GM18873 (cell line): ENCODE results near the gene KRT36.

Experiments used
- ATAC-seq: cut with Tn5 transposase; IDR thresholded peaks from one replicate; pipeline ENCODE4 v1.9.1; 2021; ENCODE audit warnings: mild to moderate bottlenecking, moderate library complexity, moderate number of reproducible peaks; ENCODE audit not compliant: unreplicated experiment, low FRiP score

KRT36 gene

DNA sequence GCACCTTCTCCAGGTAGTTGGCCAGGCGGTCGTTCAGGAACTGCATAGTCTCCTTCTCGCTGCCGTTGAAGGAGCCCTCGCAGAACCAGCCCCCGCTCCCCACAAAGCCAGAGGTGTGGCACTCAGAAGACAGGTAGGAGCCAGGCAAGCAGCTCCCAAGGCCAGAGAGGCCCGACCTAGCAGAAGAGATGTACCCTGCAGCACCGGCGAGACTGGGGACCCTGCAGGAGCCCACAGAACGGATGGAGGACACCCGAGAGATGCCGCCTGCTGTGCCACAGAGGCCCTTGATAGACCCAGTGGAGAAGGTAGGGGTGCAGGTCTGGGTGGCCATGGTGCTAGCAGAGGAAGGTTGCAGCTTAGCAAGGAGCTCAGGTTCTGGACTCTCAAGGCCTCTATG, at the start of gene KRT36:
KRT36 (minus strand) TSS at position 380 of the 400 bp plus-strand sequence; CDS start at position 334, 46 bp downstream.
- ATAC-seq = no peak

DNA sequence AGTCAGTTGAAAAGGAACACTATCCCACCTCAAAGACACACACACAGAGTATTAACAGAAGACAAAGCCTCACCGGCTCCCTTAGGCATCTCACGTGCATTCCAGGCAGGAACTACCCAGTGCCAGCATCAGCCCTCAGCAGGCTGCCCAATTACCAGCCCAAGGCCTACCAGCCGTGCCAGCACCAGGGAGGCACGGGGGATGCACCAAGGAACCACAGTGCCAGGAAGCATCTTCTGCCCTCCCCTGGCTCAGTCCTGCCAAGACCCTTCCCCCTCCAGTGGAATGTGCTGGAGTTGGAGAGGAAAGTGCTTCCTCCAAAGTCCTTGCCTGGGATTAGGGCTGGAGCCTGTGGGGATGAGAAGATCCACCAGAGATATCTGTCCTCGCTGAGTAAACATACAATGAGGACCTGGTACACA, 49.4 kb upstream of the KRT36 start:
- ATAC-seq = no peak

DNA sequence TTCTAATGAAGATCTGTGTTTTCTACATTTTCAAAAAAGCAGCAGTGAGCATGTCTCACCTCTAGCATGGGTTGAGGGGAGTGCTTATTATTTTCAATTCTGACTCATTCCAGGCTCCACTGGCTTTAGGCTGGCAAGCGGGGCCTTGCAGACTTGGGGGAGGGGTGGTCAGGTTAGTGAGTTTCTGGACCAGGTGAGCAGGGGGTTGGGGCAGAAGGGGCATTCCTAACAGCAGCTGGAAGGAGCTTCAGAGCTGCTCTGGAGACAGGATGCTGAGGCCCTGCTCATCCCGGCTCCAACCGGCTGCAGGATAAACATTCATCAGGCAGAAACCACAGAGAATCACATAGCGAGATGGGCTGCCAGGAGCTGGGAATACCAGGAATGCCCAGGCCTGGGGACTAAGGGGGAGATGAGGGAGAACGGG, 48.9 kb upstream of the KRT36 start:
- no peak for ATAC-seq

DNA sequence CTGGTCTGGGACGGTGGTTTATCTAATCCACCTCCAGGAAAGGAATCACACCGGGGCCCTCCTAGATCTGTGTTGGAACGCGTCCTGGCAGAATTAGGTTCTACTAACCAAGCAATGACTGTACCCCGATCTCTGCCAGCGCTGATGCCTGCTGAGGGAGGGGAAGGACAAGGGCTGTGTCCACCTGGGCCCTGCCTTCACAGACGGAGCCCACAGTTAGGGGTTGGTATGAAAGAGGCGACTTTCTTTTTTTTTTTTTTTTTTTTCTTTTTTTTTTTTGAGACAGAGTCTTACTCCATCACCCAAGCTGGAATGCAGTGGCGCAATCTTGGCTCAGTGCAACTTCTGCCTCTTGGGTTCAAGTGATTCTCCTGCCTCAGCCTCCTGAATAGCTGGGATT, 48.3 kb upstream of the KRT36 start:
- ATAC-seq = no peak

DNA sequence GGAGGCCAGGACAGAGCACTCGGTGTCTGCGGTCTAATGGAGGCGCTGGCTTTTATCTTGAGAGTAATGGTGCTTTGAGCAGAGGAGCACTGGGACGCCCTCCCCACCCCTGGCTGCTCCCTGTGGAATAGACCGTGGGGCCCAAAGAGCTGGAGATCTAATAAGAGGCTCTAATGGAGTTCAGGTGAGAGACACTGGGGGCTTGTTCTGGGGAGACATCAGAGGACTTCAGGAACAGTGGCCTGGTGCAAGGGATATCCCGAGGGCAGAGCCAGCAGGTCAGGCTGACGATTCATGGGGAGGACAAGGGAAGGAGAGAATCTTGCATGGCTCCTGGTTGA, 47.9 kb upstream of the KRT36 start:
- ATAC-seq = no peak

DNA sequence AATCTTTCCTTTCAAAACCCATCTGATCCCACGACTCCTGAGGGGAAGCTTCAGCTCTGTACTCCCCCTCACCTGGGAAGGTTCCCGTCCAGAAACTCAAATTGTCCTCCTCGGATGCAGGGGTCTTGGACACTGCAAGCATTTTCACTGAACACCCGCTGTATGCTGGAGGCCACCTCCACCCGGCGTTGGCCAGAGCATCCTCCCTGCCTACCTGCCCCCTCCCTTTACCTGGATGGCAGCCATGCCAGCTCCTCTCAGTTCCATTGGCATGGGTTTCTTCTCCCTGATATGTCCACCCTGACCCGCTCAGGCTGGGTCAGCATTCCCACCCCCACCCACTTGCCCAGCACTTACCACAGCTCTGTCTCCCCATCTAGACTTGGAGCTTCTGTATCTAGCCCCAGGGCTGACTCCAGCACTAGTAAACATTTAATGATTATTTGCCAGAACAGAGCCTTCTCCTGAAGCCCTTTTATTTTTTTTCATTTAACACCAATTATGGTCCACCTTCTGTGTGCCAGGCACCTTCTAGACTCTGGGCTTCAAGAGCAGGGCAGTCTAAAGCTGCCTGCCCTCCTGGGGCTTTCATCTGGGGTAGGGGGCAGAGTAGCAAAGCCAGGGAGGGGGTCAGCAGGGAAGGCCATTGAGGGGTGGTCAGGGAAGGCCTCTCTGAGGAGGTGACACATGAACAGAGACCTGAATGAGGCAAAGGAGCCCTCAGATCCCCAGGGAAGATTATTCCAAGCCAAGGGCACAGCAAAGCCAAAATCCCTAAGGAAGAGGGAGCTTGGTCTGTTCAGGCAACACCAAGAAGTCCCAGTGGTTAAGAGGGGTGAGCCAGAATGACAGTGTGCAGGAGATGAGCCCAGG, 47.3 kb upstream of the KRT36 start:
- no peak for ATAC-seq

DNA sequence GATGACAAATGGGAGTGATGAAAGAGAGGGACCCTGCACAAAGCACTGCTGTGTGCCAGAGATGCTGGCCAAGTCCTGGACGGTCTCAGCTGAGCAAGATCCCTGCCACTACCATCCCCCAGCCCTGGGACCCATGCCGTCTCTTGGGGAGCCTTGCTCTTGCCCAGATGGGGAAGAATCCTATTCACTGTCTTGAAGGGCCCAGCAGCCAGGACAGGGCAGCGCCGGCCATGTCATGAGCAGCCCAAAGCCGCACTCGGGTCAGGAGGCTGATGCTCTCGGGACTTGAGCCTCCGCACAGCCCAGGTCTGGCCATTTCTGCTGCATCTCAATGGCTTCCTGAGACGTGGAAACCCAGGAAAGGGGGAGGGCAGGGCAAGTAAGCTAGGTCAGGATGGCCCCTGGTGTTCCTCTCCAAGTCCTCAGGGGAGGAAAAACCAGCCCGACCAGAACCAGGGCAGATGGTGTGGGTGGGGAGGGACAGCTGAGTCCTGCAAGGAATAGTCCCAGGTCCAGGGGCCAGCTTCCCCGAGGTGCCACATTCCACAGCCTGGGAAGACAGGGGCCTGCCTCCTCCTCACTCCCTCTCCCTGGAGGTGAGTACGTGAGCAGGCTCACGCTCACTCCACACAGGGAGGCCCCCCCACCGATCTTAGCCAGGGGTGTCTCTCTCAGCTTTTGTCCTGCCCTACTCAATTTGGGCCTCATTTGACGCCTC, 46.2 kb upstream of the KRT36 start:
- no peak for ATAC-seq

DNA sequence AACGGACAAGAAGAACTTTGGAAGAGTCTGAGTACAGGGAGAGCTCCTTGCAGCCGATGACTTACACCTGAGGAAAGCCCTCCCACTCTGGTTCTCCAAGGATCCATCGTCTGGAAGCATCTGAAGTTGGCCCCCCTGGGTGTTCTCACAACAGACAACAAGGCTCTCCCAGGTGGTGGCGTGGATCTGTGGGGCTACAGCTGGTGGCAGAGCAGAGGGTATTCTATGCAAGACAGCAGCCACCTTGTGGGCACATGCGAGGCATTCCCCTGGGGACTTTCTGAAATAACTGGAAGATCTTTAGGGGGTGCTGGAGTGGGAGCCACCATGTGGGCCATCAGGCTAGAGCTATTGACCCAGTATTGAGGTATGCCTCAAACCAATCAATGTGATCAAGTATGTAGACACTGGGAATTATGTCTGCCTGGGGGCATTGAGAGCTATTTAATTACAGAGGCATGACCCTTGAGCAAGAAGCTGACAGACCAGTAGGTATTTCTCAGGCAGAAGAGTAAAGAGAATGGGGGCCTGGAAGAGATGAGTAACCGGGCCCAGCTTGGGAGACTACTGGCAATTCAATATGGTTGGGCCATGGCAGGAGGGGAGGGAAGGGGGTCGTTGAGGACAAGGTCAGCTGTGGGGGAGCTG, 45.3 kb upstream of the KRT36 start:
- ATAC-seq = no peak

DNA sequence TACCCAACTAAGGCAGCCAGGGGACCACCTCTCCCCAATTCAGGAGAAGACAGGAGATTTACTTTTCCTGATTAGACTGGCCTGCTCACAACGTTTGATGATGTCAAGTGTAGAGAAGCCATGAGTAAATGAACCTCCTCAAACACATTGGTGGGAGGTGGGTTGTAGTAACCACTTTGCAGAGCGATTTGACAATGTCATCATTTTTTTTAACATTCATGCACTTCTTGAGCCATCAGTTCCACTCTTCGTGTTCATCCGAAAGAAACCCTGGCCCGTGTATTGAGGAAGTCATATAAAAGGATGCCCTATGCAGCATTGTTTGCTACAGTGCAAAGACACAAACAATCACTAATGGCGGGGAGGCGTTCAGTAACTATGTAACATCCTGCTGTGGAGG, 43.9 kb upstream of the KRT36 start:
- no peak for ATAC-seq

DNA sequence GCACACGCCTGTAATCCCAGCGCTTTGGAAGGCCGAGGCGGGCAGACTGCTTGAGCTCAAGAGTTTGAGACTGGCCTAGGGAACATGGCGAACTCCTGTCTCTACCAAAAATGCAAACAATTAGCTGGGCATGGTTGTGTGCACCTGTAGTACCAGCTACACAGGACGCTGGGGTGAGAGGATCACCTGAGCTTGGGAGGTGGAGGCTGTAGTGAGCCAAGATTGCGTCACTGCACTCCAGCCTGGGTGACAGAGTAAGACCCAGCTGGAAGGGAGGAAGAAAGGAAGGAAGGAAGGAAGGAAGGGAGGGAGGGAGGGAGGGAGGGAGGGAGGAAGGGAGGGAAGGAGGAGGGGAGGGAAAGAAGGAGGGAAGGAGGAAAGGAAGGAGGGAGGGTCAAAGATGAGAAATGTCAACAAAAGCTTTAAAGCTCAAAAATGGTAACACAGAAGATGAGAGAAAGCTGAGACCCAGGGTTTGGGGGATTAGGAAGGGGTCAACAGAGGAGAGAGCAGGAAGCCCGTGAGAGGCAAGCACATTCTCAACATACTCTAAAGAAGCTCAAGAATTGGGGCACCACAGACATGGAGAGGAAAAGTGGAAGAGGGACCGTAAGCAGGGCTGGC, 43.3 kb upstream of the KRT36 start:
- no peak for ATAC-seq

DNA sequence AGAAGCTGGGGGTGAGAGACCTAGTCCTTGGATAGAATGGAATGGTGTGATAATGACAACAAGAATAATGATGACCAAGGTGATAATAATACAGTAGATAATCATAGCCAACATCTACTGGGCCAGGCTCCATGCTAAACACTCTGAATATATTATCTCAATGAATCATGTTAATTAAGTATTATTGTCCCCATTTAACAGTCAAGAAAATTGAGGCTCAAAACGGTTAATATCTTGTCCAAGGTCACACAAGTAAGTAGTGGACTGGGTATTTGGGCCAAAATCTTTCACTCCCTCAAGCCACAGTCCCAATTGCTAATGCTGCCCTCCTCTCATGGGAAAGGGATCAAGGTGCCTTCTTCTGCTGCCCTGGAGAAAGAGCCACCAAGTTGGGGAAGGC, 42.3 kb upstream of the KRT36 start:
- ATAC-seq = no peak

DNA sequence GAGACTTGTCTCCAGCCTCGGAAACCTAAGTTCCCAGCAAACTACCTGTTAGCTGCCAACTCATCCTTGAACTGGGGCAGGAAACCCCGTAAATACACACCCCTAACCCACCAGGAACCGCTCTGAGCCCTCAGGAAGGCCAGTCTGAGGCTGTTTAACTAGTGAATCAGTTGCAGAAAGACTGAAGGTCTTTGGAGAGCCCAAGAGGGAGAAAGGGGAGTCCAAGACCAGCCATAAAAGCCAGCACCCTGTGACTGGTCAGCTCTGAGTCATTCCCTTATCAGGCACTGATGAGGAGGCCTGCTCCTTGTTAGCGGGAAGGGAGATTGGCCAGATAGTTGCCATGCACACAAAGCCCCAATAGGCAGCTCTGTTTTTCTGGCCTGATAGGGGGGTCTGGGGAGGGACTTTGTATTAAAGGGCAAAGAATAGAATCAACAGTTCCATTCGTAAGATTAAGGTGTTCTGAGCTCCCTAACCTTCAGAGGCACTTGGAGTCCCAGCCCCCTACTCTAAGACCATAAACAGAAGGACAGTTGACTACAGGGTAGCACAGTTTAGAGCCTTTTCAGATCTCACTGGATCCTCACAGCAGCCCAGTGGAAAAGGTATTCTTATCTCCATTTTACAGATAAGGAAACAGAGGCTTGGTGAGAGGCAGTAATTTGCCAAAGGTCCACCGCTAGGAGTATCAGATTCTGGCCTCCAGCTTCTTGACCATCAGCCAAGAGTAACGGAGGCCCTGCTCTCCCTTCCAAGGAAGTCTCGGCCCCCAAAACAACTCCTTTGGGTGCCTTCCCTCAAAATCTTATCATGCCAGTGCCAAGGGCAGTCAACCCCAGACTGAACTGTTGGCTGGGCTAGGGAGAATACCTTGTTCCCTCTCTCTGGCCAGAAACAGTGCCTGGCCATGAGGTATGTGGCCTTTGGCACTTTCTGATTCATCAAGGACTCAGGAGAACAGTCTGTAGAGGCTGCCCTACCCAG, 40.6 kb upstream of the KRT36 start:
- ATAC-seq = no peak

DNA sequence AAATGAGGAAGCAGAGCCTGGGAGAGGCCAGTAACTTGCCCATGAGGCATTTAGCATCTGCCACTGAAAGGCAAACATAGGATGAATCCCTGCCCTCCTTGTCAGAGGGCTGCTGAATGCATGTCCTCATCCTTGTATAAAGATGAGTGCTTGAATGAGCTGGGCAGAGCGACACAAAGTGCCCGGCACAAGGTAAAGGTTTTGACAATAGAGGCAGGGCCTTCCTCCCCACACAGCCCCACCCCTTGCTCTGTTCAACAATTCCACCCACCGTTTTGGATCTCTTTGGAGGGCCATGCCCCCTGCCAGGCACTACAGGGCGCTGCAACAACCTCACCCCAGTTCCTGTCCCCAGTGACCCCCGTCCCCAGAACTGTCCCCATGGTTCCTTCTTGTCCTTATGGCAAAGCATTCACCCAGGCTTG, 39.8 kb upstream of the KRT36 start:
- no peak for ATAC-seq

DNA sequence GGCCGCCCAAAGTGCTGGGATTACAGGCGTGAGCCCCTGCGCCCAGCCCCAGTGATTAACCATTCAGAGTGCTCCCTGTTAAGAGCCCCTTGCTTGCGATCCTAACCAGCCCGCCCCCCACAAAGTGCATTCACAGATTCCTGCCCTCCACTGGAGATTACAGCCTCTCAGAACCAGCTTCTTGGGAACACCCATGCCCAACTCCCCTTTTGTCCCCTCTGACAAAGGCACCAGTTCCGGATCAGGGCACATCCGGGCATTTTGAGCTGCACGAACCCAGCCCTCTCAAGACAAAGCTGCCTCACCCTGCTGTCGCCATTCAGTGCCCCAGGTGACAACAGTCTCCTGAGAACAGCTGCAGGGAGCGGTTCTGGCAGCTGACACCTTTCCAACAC, 39.2 kb upstream of the KRT36 start:
- no peak for ATAC-seq

DNA sequence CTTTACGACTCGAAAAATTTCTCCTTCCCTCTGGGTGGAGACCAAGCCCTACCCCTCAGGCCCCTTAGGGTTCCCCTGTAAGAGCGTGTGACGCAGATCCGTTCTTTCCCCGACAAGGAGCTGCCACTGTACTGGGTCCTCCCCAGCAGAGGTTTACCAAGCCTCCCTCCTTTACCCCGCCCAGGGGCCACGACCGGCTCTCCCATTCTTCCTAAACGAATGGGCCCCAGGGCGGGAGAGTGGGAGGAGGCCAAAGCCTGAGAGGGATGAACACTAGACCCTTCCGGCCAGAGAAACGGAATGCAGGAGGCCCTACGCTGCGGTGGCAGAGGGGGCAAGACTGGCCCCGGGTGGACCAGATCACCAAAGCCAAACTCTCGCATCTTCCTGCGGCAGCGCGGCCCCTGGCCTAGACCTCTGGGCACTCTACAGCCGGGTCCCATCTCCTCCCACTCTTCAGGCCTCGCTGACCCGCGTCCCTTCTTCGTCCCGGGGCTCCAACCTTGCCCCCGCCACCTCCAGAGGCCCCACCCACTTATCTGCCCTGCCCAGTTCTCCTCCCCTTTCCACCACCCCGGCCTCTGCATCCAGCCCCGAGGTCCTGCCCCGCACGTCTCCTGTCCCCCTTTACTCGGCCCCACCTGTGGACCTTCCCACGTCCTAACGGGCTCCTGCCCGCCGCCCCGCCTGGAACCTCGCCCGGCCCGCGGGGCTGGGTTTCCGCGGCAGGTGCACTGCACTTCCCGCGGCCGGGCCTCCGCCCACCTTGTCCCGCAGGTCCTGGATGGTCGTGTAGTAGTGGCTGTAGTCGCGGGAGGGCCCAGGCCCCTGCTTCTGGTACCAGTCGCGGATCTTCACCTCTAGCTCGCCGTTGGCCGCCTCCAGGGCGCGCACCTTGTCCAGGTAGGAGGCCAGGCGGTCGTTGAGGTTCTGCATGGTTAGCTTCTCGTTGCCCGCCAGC, 37.6 kb upstream of the KRT36 start:
- ATAC-seq = no peak

DNA sequence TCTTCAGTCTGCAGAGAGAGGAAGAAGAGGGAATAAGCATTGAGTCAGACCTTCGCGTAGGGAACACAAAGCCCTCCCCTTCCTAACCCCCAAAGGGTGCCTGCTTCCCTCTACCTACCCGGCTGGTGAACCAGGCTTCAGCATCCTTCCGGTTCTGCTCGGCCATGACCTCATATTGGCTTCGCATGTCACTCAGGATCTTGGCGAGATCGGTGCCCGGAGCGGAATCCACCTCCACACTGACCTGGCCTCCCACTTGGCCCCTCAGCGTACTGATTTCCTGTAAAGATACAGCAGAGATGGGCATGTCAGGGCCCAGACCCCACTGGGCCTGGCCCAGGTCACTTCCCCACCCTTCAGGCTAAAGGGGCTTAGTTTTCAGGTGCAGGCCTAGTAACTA, 34.6 kb upstream of the KRT36 start:
- ATAC-seq = no peak

DNA sequence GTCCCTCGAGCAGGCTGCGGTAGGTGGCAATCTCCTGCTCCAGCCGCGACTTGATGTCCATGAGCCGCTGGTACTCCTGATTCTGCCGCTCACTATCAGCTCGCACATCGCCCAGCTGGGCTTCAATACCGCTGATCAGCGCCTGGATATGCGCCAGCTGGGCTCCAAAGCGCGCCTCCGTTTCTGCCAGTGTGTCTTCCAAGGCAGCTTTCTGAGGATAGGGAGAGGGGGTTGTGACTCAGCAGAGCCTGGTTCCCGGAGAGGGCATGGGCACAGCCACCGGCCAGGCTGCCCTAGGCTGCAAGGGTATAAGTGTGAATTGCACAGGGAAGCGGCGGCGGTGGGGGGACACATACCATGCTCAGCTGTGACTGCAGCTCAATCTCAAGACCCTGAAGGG, 34.1 kb upstream of the KRT36 start:
- ATAC-seq = no peak

DNA sequence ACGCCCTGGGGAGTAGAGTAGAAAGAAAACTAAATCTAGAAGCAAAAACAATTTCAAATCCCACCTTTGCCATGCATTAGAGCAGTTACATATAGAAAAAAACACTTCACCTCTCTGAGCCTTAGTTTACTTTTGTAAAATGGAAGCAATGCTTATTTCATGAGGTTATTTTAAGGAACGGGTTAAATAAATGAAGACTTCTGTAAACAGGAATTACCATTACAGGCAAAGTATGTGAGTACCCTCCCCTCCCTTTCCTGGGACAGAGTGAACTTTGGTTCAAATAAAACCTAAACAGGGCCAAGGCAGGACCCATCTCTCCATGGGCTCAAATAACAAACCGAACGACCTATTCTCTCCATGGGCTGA, 33.5 kb upstream of the KRT36 start:
- no peak for ATAC-seq
